ENCODE results near the gene HCK. TPM values are rescaled to one million over a fixed set of nuclear protein-coding genes. Genes with fewer than 3 reads are reported as not detected.

The HCK gene
- total RNA-seq, 1 donor from 2014 or later: under 0.01 TPM

DNA sequence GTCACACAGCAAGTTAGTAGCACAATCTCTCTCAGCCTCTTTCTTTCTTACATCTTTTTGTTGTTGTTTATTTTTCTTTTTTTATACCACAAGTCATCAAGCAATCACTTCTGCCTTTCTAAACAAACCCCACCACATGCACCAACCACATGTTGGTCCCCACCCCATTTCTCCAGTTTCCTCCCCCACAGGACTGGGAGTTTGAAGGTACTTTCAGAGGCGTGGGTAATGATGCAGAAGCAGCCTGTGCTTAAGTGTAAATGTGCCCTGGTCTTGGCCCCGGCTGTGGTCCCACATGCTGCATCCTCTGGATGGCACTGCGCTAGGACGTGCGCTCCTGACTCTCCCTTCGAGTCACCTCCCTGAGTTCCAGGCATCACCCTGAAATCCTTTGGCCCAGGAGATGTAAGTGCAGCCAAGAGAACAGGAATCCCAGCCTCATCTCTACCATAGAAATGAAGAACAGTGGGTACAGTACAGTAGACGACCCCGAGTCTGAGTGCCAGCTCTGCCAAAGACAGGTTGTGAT lies 5.7 kb downstream of the HCK start:
- TF ChIP-seq, protein P1, sequence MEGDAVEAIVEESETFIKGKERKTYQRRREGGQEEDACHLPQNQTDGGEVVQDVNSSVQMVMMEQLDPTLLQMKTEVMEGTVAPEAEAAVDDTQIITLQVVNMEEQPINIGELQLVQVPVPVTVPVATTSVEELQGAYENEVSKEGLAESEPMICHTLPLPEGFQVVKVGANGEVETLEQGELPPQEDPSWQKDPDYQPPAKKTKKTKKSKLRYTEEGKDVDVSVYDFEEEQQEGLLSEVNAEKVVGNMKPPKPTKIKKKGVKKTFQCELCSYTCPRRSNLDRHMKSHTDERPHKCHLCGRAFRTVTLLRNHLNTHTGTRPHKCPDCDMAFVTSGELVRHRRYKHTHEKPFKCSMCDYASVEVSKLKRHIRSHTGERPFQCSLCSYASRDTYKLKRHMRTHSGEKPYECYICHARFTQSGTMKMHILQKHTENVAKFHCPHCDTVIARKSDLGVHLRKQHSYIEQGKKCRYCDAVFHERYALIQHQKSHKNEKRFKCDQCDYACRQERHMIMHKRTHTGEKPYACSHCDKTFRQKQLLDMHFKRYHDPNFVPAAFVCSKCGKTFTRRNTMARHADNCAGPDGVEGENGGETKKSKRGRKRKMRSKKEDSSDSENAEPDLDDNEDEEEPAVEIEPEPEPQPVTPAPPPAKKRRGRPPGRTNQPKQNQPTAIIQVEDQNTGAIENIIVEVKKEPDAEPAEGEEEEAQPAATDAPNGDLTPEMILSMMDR (IDR thresholded peaks at IDR 0.05; ENCODE audit: insufficient read depth, low read length, severe bottlenecking): no peak
- DNase-seq (ENCODE audit: low read depth) (no peak), FAIRE-seq (no peak)
- no peaks in the 10 kb centered on the region for H3K36me3 ChIP-seq (ENCODE audit: control insufficient read depth, insufficient read depth, low read length)
- H3K27me3 ChIP-seq (ENCODE audit: control insufficient read depth, insufficient read depth, low read length): peaks cover 17% of the 10 kb centered on the region
- H3K4me3 ChIP-seq (ENCODE audit: low read depth, low read length): no peak overlapping the region

- no peak overlapping the region for H3K4me3 ChIP-seq (ENCODE audit: low read depth, low read length)
- DNase-seq (ENCODE audit: low read depth) (no peak), FAIRE-seq (no peak)
- TF ChIP-seq, protein P1 (IDR thresholded peaks at IDR 0.05; ENCODE audit: insufficient read depth, low read length, severe bottlenecking): no peak
- peaks cover 13% of the 10 kb centered on the region for H3K27me3 ChIP-seq (ENCODE audit: control insufficient read depth, insufficient read depth, low read length)
- H3K36me3 ChIP-seq (ENCODE audit: control insufficient read depth, insufficient read depth, low read length): no peaks in the 10 kb centered on the region
Observed at GRCh38 chr20:32059189-32059588, 7.1 kb downstream of the HCK start.

DNA sequence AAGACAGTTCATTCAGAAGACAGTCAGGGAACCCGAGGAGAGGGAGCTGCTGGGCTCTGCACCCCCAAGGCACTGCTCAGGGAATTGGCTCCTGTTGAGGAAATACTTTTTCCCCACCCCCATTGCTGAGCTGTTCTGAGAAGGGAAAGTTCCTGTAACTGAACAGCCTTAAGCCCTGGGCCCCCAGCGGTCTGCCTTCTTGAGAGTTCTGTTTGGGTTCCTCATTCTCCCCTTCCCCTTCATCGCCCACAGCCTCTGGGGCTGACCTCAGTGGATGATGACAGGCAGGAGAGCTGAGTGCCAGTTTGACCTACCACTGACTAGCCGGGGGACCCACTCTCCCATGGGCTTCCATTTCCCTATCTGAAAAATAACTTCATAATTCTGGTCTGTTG lies 10.7 kb downstream of the HCK start:
- TF ChIP-seq, protein P1 (IDR thresholded peaks at IDR 0.05; ENCODE audit: insufficient read depth, low read length, severe bottlenecking): no peak
- no peak for FAIRE-seq
- H3K27me3 ChIP-seq (ENCODE audit: control insufficient read depth, insufficient read depth, low read length): peaks cover 10% of the 10 kb centered on the region
- H3K4me3 ChIP-seq (ENCODE audit: low read depth, low read length): no peak overlapping the region
- no peak for DNase-seq (ENCODE audit: low read depth)
- no peaks in the 10 kb centered on the region for H3K36me3 ChIP-seq (ENCODE audit: control insufficient read depth, insufficient read depth, low read length)

- Histone ChIP-seq H3K4me3 (ENCODE audit: low read depth, low read length) (no peak overlapping the region), H3K36me3 (ENCODE audit: control insufficient read depth, insufficient read depth, low read length) (no peaks in the 10 kb centered on the region), H3K27me3 (ENCODE audit: control insufficient read depth, insufficient read depth, low read length) (peaks cover 6% of the 10 kb centered on the region)
- DNase-seq (ENCODE audit: low read depth) (no peak), FAIRE-seq (no peak)
- TF ChIP-seq, protein P1 (IDR thresholded peaks at IDR 0.05; ENCODE audit: insufficient read depth, low read length, severe bottlenecking): no peak
Observed at GRCh38 chr20:32063695-32064094, 11.7 kb downstream of the HCK start.

DNA sequence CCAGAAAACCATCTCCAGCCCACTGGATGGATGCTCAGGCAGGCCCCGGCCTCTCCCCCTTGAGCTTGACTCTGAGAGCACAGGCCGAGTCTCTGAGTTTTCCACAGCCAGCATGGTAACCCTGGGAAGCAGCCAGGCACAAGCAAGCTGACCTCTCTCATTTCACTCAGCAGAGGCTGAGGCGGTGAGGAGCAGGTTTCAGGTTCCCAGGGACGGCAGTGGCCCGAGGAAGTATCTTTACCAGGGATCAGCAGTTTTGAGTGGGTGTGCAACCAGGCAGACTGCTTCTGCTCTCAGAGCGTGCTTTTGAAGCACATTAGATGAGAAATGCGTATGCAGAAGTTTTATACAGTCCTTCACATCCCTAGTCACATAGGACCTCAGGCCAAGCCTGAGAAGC lies 12.6 kb downstream of the HCK start:
- TF ChIP-seq, protein P1 (IDR thresholded peaks at IDR 0.05; ENCODE audit: insufficient read depth, low read length, severe bottlenecking): no peak
- H3K36me3 ChIP-seq (ENCODE audit: control insufficient read depth, insufficient read depth, low read length): no peaks in the 10 kb centered on the region
- FAIRE-seq: no peak
- H3K27me3 ChIP-seq (ENCODE audit: control insufficient read depth, insufficient read depth, low read length): peaks cover 5% of the 10 kb centered on the region
- DNase-seq (ENCODE audit: low read depth): no peak
- H3K4me3 ChIP-seq (ENCODE audit: low read depth, low read length): no peak overlapping the region

DNA sequence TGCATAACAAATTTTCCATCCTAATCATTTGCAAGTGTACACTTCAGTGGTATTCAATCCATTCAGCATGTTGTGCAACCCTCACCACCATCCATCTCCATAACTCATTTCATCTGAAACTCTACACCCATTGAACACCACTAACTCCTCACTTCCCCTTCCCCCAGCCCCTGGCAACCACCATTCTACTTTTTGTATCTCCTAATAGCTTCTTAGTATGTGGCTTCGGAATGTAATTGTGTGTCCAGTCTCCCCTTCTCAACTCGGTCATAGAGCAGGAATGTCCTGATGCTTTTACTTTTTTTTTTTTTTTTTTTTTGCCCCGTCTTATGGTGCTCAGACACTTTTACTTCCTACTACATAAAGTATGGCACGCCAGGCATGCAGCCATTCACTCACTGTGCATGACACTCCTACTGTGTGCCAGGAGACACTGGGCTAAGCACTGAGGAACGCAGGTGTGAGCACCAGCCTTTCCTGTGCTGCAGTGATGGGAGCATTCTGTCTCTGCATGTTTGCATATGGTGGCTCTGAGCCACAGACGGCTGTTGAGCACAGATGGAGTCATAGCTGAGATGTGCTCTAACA lies 15.3 kb downstream of the HCK start:
- DNase-seq (ENCODE audit: low read depth) (peak; percentile 4), FAIRE-seq (no peak)
- TF ChIP-seq, protein P1 (IDR thresholded peaks at IDR 0.05; ENCODE audit: insufficient read depth, low read length, severe bottlenecking): no peak
- H3K27me3 ChIP-seq (ENCODE audit: control insufficient read depth, insufficient read depth, low read length): peaks cover 4% of the 10 kb centered on the region
- H3K4me3 ChIP-seq (ENCODE audit: low read depth, low read length): no peak overlapping the region
- no peaks in the 10 kb centered on the region for H3K36me3 ChIP-seq (ENCODE audit: control insufficient read depth, insufficient read depth, low read length)

Data from bronchial epithelial cell (primary cell).